RWPE1 (cell line): ENCODE measurements around the gene ADISSP.

Source experiments
- CTCF ChIA-PET: fragments of 350-600 bp; sonication (Branson Sonifier 250); formaldehyde crosslinking; extraction: SDS; loops from one replicate; lab custom pipeline; 2021; lab: Yijun Ruan, JAX
- POLR2A ChIA-PET: fragments of 400-600 bp; formaldehyde crosslinking; extraction: SDS; loops from one replicate; lab custom pipeline; 2020; ENCODE audit warnings: antibody characterized with exemption; ENCODE audit not compliant: low non-redundant PET; lab: Yijun Ruan, JAX
- DNase-seq: peaks from one replicate; pipeline ENCODE4 v3.0.0; 2012; ENCODE audit warnings: low spot score
- H3K27ac ChIP-seq: fragments of 450-650 bp; 2 replicates; pipeline ENCODE4 v1.5.1; 2017
- CTCF ChIP-seq: fragments of 450-650 bp; conservative IDR thresholded peaks from 2 replicates; pipeline ENCODE4 v1.5.1; 2017; ENCODE audit warnings: low read depth, mild to moderate bottlenecking

Gene ADISSP

GRCh38 chr20:3755269-3755668, 12.3 kb downstream of the ADISSP start:
- ChIA-PET CTCF (interaction anchor here (1.0 to 1.2 kb wide), 2 partner anchors 10 to 14 kb away, joined by 3 read pairs; no protein-coding TSS in a partner anchor), POLR2A (no interaction called here)
- DNase-seq, result no peak
- peak overlapping the region; percentile 36 for H3K27ac ChIP-seq
- TF ChIP-seq CTCF, result no peak

- ChIA-PET POLR2A (no interaction called here), CTCF (interaction anchor here (1.0 kb wide), 1 partner anchor 94 kb away, joined by 3 read pairs; no protein-coding TSS in a partner anchor)
- peak overlapping the region; percentile 36 for H3K27ac ChIP-seq
- no peak for DNase-seq
- TF ChIP-seq CTCF, result no peak
Measured at GRCh38 chr20:3754276-3754630, 13.3 kb downstream of the ADISSP start.

GRCh38 chr20:3753501-3754275, 13.9 kb downstream of the ADISSP start:
- no peak for TF ChIP-seq CTCF
- H3K27ac ChIP-seq, result peak overlapping the region; percentile 36
- no peak for DNase-seq
- CTCF ChIA-PET, result interaction anchor here (0.6 to 1.5 kb wide), 5 partner anchors 10 to 154 kb away, joined by 3 to 5 read pairs (median 3); no protein-coding TSS in a partner anchor
- POLR2A ChIA-PET, result no interaction called here

GRCh38 chr20:3753098-3753497, 14.5 kb downstream of the ADISSP start:
- CTCF ChIA-PET, result interaction anchor here (0.6 to 1.5 kb wide), 9 partner anchors 9 to 153 kb away, joined by 3 to 7 read pairs (median 4); partner anchors contain the start of gene ADISSP
- POLR2A ChIA-PET, result no interaction called here
- peak; percentile 71 for TF ChIP-seq CTCF
- no peak for DNase-seq
- peak overlapping the region; percentile 23; the same call in 1 of the 2 replicates for H3K27ac ChIP-seq

GRCh38 chr20:3752386-3752759, 15.2 kb downstream of the ADISSP start:
- ChIA-PET CTCF (interaction anchor here (0.7 to 1.5 kb wide), 8 partner anchors 10 to 79 kb away, joined by 3 to 7 read pairs (median 4); partner anchors contain the start of gene ADISSP), POLR2A (no interaction called here)
- no peak for DNase-seq
- peak overlapping the region; percentile 23 for H3K27ac ChIP-seq
- TF ChIP-seq CTCF, result no peak

- peak overlapping the region; percentile 23 for H3K27ac ChIP-seq
- ChIA-PET CTCF (interaction anchor here (0.7 to 1.5 kb wide), 6 partner anchors 9 to 103 kb away, joined by 3 to 6 read pairs (median 4); partner anchors contain the start of gene ADISSP), POLR2A (no interaction called here)
- no peak for TF ChIP-seq CTCF
- peak; percentile 58 for DNase-seq
Measured at GRCh38 chr20:3751675-3752385, 15.7 kb downstream of the ADISSP start.
